ENCODE measurements around the gene FIBIN. TPM values are rescaled to one million over a fixed set of nuclear protein-coding genes. Genes with fewer than 3 reads are reported as not detected.

The FIBIN gene
- total RNA-seq, 1 experiment from 2014 or later, result 2.6 TPM

Other genes with a start within 250 kb of the FIBIN start
- gene BBOX1, start 46.7 kb downstream of the FIBIN start, total RNA-seq (2014; rRNA removed; shearing (Covaris generic)), result not detected in 2 replicates